ENCODE results near the gene POC1B. TPM values are rescaled to one million over a fixed set of nuclear protein-coding genes. Genes with fewer than 3 reads are reported as not detected.
A peak's percentile ranks its signal among the peaks of the same experiment; 100 is the strongest.

Gene POC1B
- polyA plus RNA-seq, 1 donor (not counting 4 experiments of a cell fraction or from before 2014, with no cell fraction given), result 16.4 TPM

- H3K79me2 ChIP-seq (ENCODE audit: control insufficient read depth, insufficient read depth, low read length), result peaks cover 14% of the 10 kb centered on the region
- no peaks in the 10 kb centered on the region for H3K36me3 ChIP-seq (ENCODE audit: control insufficient read depth in 2 of 2, extremely low read depth in 1 of 2, insufficient read depth in 2 of 2, low read length in 2 of 2)
- no peaks in the 10 kb centered on the region for H3K9me3 ChIP-seq (ENCODE audit: control insufficient read depth, low read depth, low read length)
- no peak overlapping the region for H3K9ac ChIP-seq (ENCODE audit: control insufficient read depth, extremely low read depth, insufficient read depth, low read length)
- no peak overlapping the region for H3K4me3 ChIP-seq (ENCODE audit: control insufficient read depth in 2 of 3, extremely low read depth in 1 of 3, insufficient read depth in 2 of 3, low read depth in 1 of 3, low read length in 3 of 3)
- TF ChIP-seq EZH2 (IDR thresholded peaks at IDR 0.05; ENCODE audit: low read length), result no peak
- TF ChIP-seq CTCF (optimal IDR thresholded peaks at IDR 0.05 in 1 of 3, IDR thresholded peaks at IDR 0.05 in 1 of 3, conservative IDR thresholded peaks at IDR 0.05 in 1 of 3; ENCODE audit: extremely low read depth in 1 of 3, insufficient read depth in 2 of 3, low read length in 3 of 3), result no peak
- no peaks in the 10 kb centered on the region for H3K27me3 ChIP-seq (ENCODE audit: control insufficient read depth, extremely low read depth, insufficient read depth, low read length)
- FAIRE-seq, result no peak
- peaks cover 13% of the 10 kb centered on the region for H3K4me1 ChIP-seq (ENCODE audit: control insufficient read depth, extremely low read depth, insufficient read depth, low read length)
- peaks cover 3% of the 10 kb centered on the region for H3K9me1 ChIP-seq (ENCODE audit: control insufficient read depth, extremely low read depth, insufficient read depth, low read length)
- H2AFZ ChIP-seq (ENCODE audit: control insufficient read depth, low read length), result no peak overlapping the region
- H4K20me1 ChIP-seq (ENCODE audit: control insufficient read depth, extremely low read depth, insufficient read depth, low read length), result no peaks in the 10 kb centered on the region
- no peak overlapping the region for H3K27ac ChIP-seq (ENCODE audit: control insufficient read depth, insufficient read depth, low read length)
- dilution Hi-C loops (cut with MboI; ENCODE audit: extremely low pct_ligation_motif_present, low sequenced_read_pairs), result no loop called here
- DNase-seq (ENCODE audit: low read depth, low spot score), result no peak
- no peak overlapping the region for H3K4me2 ChIP-seq (ENCODE audit: control insufficient read depth, extremely low read depth, insufficient read depth, low read depth, low read length)
These were observed 2.6 kb upstream of the POC1B start for GRCh38 chr12:89528434-89528833.

- H3K4me1 ChIP-seq (ENCODE audit: control insufficient read depth, extremely low read depth, insufficient read depth, low read length), result peaks cover 18% of the 10 kb centered on the region
- peaks cover 3% of the 10 kb centered on the region for H3K9me1 ChIP-seq (ENCODE audit: control insufficient read depth, extremely low read depth, insufficient read depth, low read length)
- no peaks in the 10 kb centered on the region for H3K36me3 ChIP-seq (ENCODE audit: control insufficient read depth in 2 of 2, extremely low read depth in 1 of 2, insufficient read depth in 2 of 2, low read length in 2 of 2)
- peak overlapping the region; percentile 82 to 96 (median 90) for H3K4me3 ChIP-seq (ENCODE audit: control insufficient read depth in 2 of 3, extremely low read depth in 1 of 3, insufficient read depth in 2 of 3, low read depth in 1 of 3, low read length in 3 of 3)
- dilution Hi-C loops (cut with MboI; ENCODE audit: extremely low pct_ligation_motif_present, low sequenced_read_pairs), result no loop called here
- TF ChIP-seq EZH2 (IDR thresholded peaks at IDR 0.05; ENCODE audit: low read length) (no peak), CTCF (optimal IDR thresholded peaks at IDR 0.05 in 1 of 3, IDR thresholded peaks at IDR 0.05 in 1 of 3, conservative IDR thresholded peaks at IDR 0.05 in 1 of 3; ENCODE audit: extremely low read depth in 1 of 3, insufficient read depth in 2 of 3, low read length in 3 of 3) (no peak)
- peak overlapping the region; percentile 98 for H3K4me2 ChIP-seq (ENCODE audit: control insufficient read depth, extremely low read depth, insufficient read depth, low read depth, low read length)
- H2AFZ ChIP-seq (ENCODE audit: control insufficient read depth, low read length), result peak overlapping the region; percentile 100
- H3K9me3 ChIP-seq (ENCODE audit: control insufficient read depth, low read depth, low read length), result no peaks in the 10 kb centered on the region
- H3K27ac ChIP-seq (ENCODE audit: control insufficient read depth, insufficient read depth, low read length), result peak overlapping the region; percentile 84
- peak overlapping the region; percentile 80 for H3K9ac ChIP-seq (ENCODE audit: control insufficient read depth, extremely low read depth, insufficient read depth, low read length)
- peaks cover 36% of the 10 kb centered on the region for H3K79me2 ChIP-seq (ENCODE audit: control insufficient read depth, insufficient read depth, low read length)
- no peaks in the 10 kb centered on the region for H4K20me1 ChIP-seq (ENCODE audit: control insufficient read depth, extremely low read depth, insufficient read depth, low read length)
- DNase-seq (ENCODE audit: low read depth, low spot score) (no peak), FAIRE-seq (no peak)
- no peaks in the 10 kb centered on the region for H3K27me3 ChIP-seq (ENCODE audit: control insufficient read depth, extremely low read depth, insufficient read depth, low read length)
These were observed 483 bp downstream of the POC1B start for GRCh38 chr12:89525305-89525823.

Data from keratinocyte (primary cell).